HFFc6 (cell line): Measurements from ENCODE around the gene ZNF653. TPM values are rescaled to one million over a fixed set of nuclear protein-coding genes. Genes with fewer than 3 reads are reported as not detected.
"Not testable (repeated sequence)": the region's sequence is repeated elsewhere in the genome, so short reads cannot be mapped to it uniquely, and the experiment has no call there.

Source experiments
- DNase-seq: peaks from one replicate; pipeline ENCODE4 v3.0.0-alpha.2; 2018
- H3K27ac Mint-ChIP-seq: 2 replicates; pipeline ENCODE4 v1.8.0; 2020; ENCODE audit warnings: mild to moderate bottlenecking, mixed read lengths
- H3K27me3 Mint-ChIP-seq: 2 replicates; pipeline ENCODE4 v1.8.0; 2021; ENCODE audit warnings: mild to moderate bottlenecking, moderate library complexity, mixed read lengths; ENCODE audit not compliant: insufficient read depth
- H3K36me3 Mint-ChIP-seq: 2 replicates; pipeline ENCODE4 v1.8.0; 2021; ENCODE audit warnings: low read depth, mixed read lengths
- H3K4me1 Mint-ChIP-seq: 2 replicates; pipeline ENCODE4 v1.8.0; 2020; ENCODE audit warnings: low read depth, mixed read lengths
- H3K4me3 Mint-ChIP-seq: 2 replicates; pipeline ENCODE4 v1.8.0; 2020; ENCODE audit warnings: mild to moderate bottlenecking, moderate library complexity, mixed read lengths
- H3K9me3 Mint-ChIP-seq: 2 replicates; pipeline ENCODE4 v1.8.0; 2020; ENCODE audit warnings: mild to moderate bottlenecking, mixed read lengths
- CTCF ChIP-seq: fragments of 200-600 bp; sonication (generic); IDR thresholded peaks from 2 replicates; pipeline ENCODE4 v1.5.0; 2021; ENCODE audit warnings: antibody characterized with exemption, mild to moderate bottlenecking
- microRNA-seq: library from miRNA; unstranded; fragments of <30 nt; microRNA quantifications from one replicate; pipeline ENCODE4, GENCODE V29; 2019
- total RNA-seq, 6 experiments: library from RNA; stranded (reverse); fragmentation: NEBNext Ultra II Directional; extraction: Animal tissue kit (Norgen Biotek cat#: 25700); gene quantifications; 2 replicates in 1 of 6; 3 replicates in 5 of 6; pipeline ENCODE4 v1.2.3, GENCODE V29; 2021

Gene ZNF653
- total RNA-seq, 6 experiments from 2014 or later, result 4.7 to 6.3 (median 5.3) TPM

DNA sequence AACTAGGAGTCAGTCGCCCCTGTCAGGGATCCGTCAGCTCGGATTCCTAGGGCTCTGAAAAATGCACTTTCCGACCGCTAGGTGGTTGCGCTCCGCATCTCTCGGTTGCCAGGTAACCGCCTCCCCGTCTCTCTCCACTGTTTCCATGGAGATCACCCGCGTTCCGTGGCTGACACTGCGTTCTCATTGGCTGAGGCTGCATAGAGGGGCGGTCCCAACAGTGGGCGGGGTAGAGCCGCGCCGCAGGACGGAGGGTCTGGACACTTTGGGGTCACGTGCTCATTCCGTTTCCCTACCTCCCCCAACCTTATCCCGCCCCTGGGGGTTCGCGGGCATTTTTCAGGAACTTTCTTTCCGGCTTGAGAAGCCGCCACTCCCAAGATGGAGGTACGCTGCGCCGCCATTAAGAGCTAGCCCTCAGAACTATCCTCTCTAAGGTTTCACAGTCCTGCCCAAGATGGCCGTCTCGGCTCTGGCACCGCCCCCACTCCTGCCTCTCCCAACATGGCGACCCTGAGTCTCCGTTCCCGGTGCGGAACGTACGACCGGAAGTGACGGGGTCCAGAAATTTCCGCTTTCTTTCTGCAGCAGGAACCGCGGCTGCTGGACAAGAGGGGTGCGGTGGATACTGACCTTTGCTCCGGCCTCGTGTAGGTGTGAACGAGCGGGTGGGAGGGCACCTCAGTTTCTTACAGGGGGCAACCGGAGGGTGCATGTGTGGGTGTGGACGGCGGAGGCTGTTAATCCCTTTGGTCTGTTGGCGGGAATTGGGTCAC, 70.4 kb downstream of the ZNF653 start, which contains the start of the genes ODAD3 and PRKCSH:
Gene ODAD3 (minus strand): TSS at position 65 of the 776 bp plus-strand sequence. CDS start 105 bp downstream, outside the sequence.
Gene PRKCSH (plus strand): TSS at position 579 of the 776 bp plus-strand sequence. CDS start 483 bp downstream, outside the sequence.
- Mint-ChIP-seq H3K4me1 (peaks cover 14% of the 10 kb centered on the region), H3K27me3 (0 out of 2 replicates have a peak, but pooled peaks cover 3% of the 10 kb centered on the region), H3K36me3 (peaks cover 4% of the 10 kb centered on the region)

DNA sequence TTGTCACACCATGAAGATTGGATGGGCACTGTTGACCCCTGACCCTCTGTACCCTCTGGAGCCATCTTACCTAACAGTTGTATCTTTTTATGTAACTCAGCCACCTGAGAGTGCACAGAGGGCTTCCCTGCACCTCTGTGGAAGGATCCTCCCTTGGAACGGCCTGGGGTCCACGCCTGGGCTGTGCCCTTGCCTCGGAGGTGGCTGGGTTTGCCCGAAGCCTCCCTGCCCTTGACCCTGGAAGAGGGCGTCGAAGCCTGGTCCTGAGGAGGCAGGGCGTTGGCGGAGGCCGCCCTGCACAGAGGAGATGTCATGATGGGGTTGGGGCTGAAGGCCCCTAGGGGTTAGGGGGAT, 71.0 kb downstream of the ZNF653 start:
- Mint-ChIP-seq H3K4me1 (peaks cover 14% of the 10 kb centered on the region), H3K27ac (peak overlapping the region; percentile 92), H3K27me3 (0 out of 2 replicates have a peak, but pooled peaks cover 3% of the 10 kb centered on the region), H3K9me3 (no peaks in the 10 kb centered on the region), H3K36me3 (peaks cover 4% of the 10 kb centered on the region), H3K4me3 (peak overlapping the region; percentile 99)
- TF ChIP-seq CTCF, result no peak
- DNase-seq, result no peak

More for the DNA sequence above, 70.4 kb downstream of the ZNF653 start, which contains the start of the genes ODAD3 and PRKCSH:
- Mint-ChIP-seq H3K9me3 (no peaks in the 10 kb centered on the region), H3K4me3 (peak within 1 kb of the TSS; percentile 99), H3K27ac (peak within 1 kb of the TSS; percentile 92)
- peak; percentile 100 for DNase-seq
- peak; percentile 96 for TF ChIP-seq CTCF

DNA sequence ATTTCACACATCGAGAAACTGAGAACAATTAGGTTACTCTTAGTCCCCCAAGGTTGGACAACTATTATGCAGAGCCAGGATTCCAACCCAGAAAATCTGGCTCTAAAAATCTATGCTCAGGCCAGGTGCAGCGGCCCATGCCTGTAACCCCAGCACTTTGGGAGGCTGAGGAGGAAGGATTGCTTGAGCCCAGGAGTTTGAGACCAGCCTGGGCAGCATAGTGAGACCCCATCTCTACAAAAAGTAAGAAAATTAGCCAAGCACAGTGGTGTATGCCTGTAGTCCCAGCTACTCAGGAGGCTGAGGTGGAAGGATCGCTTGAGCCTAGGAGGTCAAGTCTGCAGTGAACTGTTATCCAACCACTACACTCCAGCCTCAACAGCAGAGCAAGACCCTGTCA, 72.1 kb downstream of the ZNF653 start:
- not testable (repeated sequence) for H3K36me3 Mint-ChIP-seq, H3K27me3 Mint-ChIP-seq, H3K4me3 Mint-ChIP-seq, DNase-seq, H3K9me3 Mint-ChIP-seq, H3K27ac Mint-ChIP-seq
- H3K4me1 Mint-ChIP-seq, result peaks cover 14% of the 10 kb centered on the region

Small RNAs within 50 kb of the gene (microRNA-seq; reads per million reads assigned to microRNA genes)
- gene MIR7974, result not detected

Other genes starting within 250 kb of the ZNF653 start
- gene DOCK6, start 243.3 kb downstream of the ZNF653 start, total RNA-seq, result 10 to 100 TPM; 20.7 to 32.2 (median 22.9) TPM
- not detected for gene TSPAN16, start 209.7 kb downstream of the ZNF653 start, total RNA-seq
- 10 to 100 TPM in 2 of 6 experiments, 1 to 10 TPM in 4; 6.7 to 11.1 (median 8.7) TPM for gene RAB3D, start 166.2 kb downstream of the ZNF653 start, total RNA-seq
- gene TMEM205, start 159.6 kb downstream of the ZNF653 start, total RNA-seq, result 10 to 100 TPM; 36.9 to 51.8 (median 46.5) TPM
- gene CCDC159, start 159.3 kb downstream of the ZNF653 start, total RNA-seq, result 10 to 100 TPM in 4 of 6 experiments, 1 to 10 TPM in 2; 7.7 to 11.8 (median 10.4) TPM
- 10 to 100 TPM; 52.4 to 82.2 (median 59.7) TPM for gene PLPPR2, start 150.4 kb downstream of the ZNF653 start, total RNA-seq
- gene SWSAP1, start 131.2 kb downstream of the ZNF653 start, total RNA-seq, result 1 to 10 TPM; 1.2 to 2.2 (median 1.6) TPM
- gene EPOR, start 121.5 kb downstream of the ZNF653 start, total RNA-seq, result 1 to 10 TPM; 6.1 to 8.3 (median 7.1) TPM
- 10 to 100 TPM in 1 of 6 experiments, 1 to 10 TPM in 5; 7.3 to 11.7 (median 8.9) TPM for gene RGL3, start 86.5 kb downstream of the ZNF653 start, total RNA-seq
- gene ODAD3, start 70.7 kb downstream of the ZNF653 start, total RNA-seq, result 1 to 10 TPM in 1 of 6 experiments, under 1 TPM in 4, not detected in 1; 0.16 to 1.1 (median 0.60) TPM
- 100 to 1,000 TPM; 367 to 460 (median 388) TPM for gene PRKCSH, start 70.2 kb downstream of the ZNF653 start, total RNA-seq
- gene ELAVL3, start 24.8 kb downstream of the ZNF653 start, total RNA-seq, result not detected
- 10 to 100 TPM; 17.5 to 24.9 (median 19.9) TPM for gene ECSIT, start 23.3 kb upstream of the ZNF653 start, total RNA-seq
- gene CNN1, start 33.0 kb upstream of the ZNF653 start, total RNA-seq, result 1 to 10 TPM; 6.5 to 9.3 (median 8.0) TPM
- 10 to 100 TPM; 72.3 to 85.5 (median 78.7) TPM for gene ELOF1, start 53.4 kb upstream of the ZNF653 start, total RNA-seq
- gene ACP5, start 71.8 kb upstream of the ZNF653 start, total RNA-seq, result 1 to 10 TPM; 1.5 to 2.8 (median 2.3) TPM
- gene ZNF627, start 91.6 kb upstream of the ZNF653 start, total RNA-seq, result 1 to 10 TPM; 5.7 to 8.7 (median 7.5) TPM
- 1 to 10 TPM; 3.4 to 4.7 (median 4.1) TPM for gene ZNF823, start 233.1 kb upstream of the ZNF653 start, total RNA-seq